Neural progenitor cell (in vitro differentiated cells): Measurements from ENCODE around the gene TARBP1. TPM values are rescaled to one million over a fixed set of nuclear protein-coding genes. Genes with fewer than 3 reads are reported as not detected.

Experiments
- DNase-seq: peaks from one replicate; pipeline ENCODE4 v3.0.0-alpha.2; 2016; ENCODE audit warnings: low spot score
- H2AFZ ChIP-seq: fragments of 200-600 bp; sonication (generic); replicated peaks from 2 replicates; pipeline ENCODE4 v1.6.1; 2016; ENCODE audit warnings: antibody characterized with exemption
- H3F3A ChIP-seq: fragments of 200-600 bp; sonication (generic); 2 replicates; pipeline ENCODE4 v1.6.1; 2016; ENCODE audit warnings: antibody characterized with exemption, low read depth
- H3K27ac ChIP-seq: fragments of 200-600 bp; sonication (generic); 2 replicates; pipeline ENCODE4 v1.5.1; 2016; ENCODE audit warnings: mild to moderate bottlenecking
- H3K27me3 ChIP-seq: fragments of 200-600 bp; sonication (generic); 2 replicates; pipeline ENCODE4 v1.6.1; 2016; ENCODE audit warnings: mild to moderate bottlenecking, moderate library complexity
- H3K36me3 ChIP-seq: fragments of 200-600 bp; sonication (generic); 2 replicates; pipeline ENCODE4 v1.5.1; 2016
- H3K4me1 ChIP-seq: fragments of 200-600 bp; sonication (generic); 2 replicates; pipeline ENCODE4 v1.6.1; 2016; ENCODE audit warnings: mixed run types
- H3K4me2 ChIP-seq: fragments of 200-600 bp; sonication (generic); 2 replicates; pipeline ENCODE4 v1.6.1; 2016
- H3K4me3 ChIP-seq: fragments of 200-600 bp; sonication (generic); 2 replicates; pipeline ENCODE4 v1.5.1; 2016
- H3K79me2 ChIP-seq: fragments of 200-600 bp; sonication (generic); 2 replicates; pipeline ENCODE4 v1.6.1; 2016; ENCODE audit warnings: low read depth
- H3K9ac ChIP-seq: fragments of 200-600 bp; sonication (generic); 2 replicates; pipeline ENCODE4 v1.6.1; 2016
- H3K9me3 ChIP-seq: fragments of 200-600 bp; sonication (generic); 2 replicates; pipeline ENCODE4 v1.5.1; 2016; ENCODE audit warnings: low read depth
- H4K20me1 ChIP-seq: fragments of 200-600 bp; sonication (generic); 2 replicates; pipeline ENCODE4 v1.6.1; 2016; ENCODE audit warnings: low read depth
- H3K27ac Mint-ChIP-seq: 3 replicates; pipeline ENCODE4 v1.8.0; 2021; ENCODE audit warnings: mixed read lengths
- H3K27me3 Mint-ChIP-seq: 2 replicates; pipeline ENCODE4 v1.8.0; 2022; ENCODE audit warnings: low read depth, mild to moderate bottlenecking, inconsistent platforms, moderate library complexity, mixed read lengths; ENCODE audit not compliant: insufficient read depth
- H3K36me3 Mint-ChIP-seq: 3 replicates; pipeline ENCODE4 v1.8.0; 2021; ENCODE audit warnings: mixed read lengths
- H3K4me1 Mint-ChIP-seq: 3 replicates; pipeline ENCODE4 v1.8.0; 2021; ENCODE audit warnings: mixed read lengths
- H3K4me3 Mint-ChIP-seq: 3 replicates; pipeline ENCODE4 v1.8.0; 2021; ENCODE audit warnings: mild to moderate bottlenecking, moderate library complexity, mixed read lengths
- H3K9me3 Mint-ChIP-seq: 3 replicates; pipeline ENCODE4 v1.8.0; 2020; ENCODE audit warnings: mixed read lengths
- EZH2 ChIP-seq: fragments of 200-600 bp; sonication (generic); IDR thresholded peaks from 2 replicates; pipeline ENCODE4 v1.6.1; 2017; ENCODE audit warnings: antibody characterized with exemption, mild to moderate bottlenecking, moderate library complexity
- EZH2phosphoT487 ChIP-seq: fragments of 200-600 bp; sonication (generic); IDR thresholded peaks from 2 replicates; pipeline ENCODE4 v1.6.1; 2017; ENCODE audit warnings: antibody characterized with exemption
- total RNA-seq: library from RNA; depleted of rRNA; stranded (reverse); fragments of >200 nt; gene quantifications from 2 replicates; pipeline ENCODE4 v1.2.3, GENCODE V29; 2015; ENCODE audit warnings: low replicate concordance
- TF ChIP-seq, protein P1 (sequence below): fragments of 200-600 bp; sonication (generic); IDR thresholded peaks from 2 replicates; pipeline ENCODE4 v1.5.1; 2017; ENCODE audit warnings: antibody characterized with exemption, mild to moderate bottlenecking

The TARBP1 gene
- total RNA-seq, 1 donor from 2014 or later = 99.0 TPM

DNA sequence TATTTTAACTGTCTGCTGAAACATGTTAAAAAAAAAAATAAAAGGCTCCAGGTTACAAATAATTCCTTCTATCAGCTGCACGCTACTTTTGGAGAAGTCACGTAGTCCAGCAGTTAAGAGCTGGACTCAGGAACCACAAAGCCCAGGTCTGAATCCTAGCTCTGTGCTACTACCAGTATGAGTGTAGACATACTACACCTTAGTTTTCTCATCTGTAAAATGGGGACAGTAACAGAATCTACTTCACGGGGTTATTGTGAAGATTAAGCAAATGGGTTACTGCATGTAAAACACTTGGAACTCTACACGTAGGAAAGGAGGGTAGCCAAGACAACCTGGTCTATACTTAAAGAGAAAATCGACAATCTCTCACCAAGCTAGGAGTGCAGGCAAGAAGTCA lies 48.3 kb downstream of the TARBP1 start:
- H3K4me2 ChIP-seq = no peak overlapping the region
- DNase-seq = no peak
- H3K36me3 ChIP-seq = peaks cover 10% of the 10 kb centered on the region
- no peaks in the 10 kb centered on the region for H3K79me2 ChIP-seq
- Mint-ChIP-seq H3K9me3 (no peaks in the 10 kb centered on the region), H3K4me3 (no peak overlapping the region), H3K36me3 (peaks cover 13% of the 10 kb centered on the region), H3K4me1 (no peaks in the 10 kb centered on the region), H3K27ac (no peak overlapping the region), H3K27me3 (peaks cover 2% of the 10 kb centered on the region)
- no peak overlapping the region for H3K9ac ChIP-seq
- H4K20me1 ChIP-seq = no peaks in the 10 kb centered on the region
- no peak overlapping the region for H3K4me3 ChIP-seq
- no peaks in the 10 kb centered on the region for H3K27me3 ChIP-seq
- H3K27ac ChIP-seq = no peak overlapping the region
- H2AFZ ChIP-seq = no peak overlapping the region
- no peaks in the 10 kb centered on the region for H3K9me3 ChIP-seq
- TF ChIP-seq EZH2 (no peak), EZH2phosphoT487 (no peak)
- TF ChIP-seq, protein P1, sequence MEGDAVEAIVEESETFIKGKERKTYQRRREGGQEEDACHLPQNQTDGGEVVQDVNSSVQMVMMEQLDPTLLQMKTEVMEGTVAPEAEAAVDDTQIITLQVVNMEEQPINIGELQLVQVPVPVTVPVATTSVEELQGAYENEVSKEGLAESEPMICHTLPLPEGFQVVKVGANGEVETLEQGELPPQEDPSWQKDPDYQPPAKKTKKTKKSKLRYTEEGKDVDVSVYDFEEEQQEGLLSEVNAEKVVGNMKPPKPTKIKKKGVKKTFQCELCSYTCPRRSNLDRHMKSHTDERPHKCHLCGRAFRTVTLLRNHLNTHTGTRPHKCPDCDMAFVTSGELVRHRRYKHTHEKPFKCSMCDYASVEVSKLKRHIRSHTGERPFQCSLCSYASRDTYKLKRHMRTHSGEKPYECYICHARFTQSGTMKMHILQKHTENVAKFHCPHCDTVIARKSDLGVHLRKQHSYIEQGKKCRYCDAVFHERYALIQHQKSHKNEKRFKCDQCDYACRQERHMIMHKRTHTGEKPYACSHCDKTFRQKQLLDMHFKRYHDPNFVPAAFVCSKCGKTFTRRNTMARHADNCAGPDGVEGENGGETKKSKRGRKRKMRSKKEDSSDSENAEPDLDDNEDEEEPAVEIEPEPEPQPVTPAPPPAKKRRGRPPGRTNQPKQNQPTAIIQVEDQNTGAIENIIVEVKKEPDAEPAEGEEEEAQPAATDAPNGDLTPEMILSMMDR = no peak
- H3K4me1 ChIP-seq = no peaks in the 10 kb centered on the region
- no peaks in the 10 kb centered on the region for H3F3A ChIP-seq

DNA sequence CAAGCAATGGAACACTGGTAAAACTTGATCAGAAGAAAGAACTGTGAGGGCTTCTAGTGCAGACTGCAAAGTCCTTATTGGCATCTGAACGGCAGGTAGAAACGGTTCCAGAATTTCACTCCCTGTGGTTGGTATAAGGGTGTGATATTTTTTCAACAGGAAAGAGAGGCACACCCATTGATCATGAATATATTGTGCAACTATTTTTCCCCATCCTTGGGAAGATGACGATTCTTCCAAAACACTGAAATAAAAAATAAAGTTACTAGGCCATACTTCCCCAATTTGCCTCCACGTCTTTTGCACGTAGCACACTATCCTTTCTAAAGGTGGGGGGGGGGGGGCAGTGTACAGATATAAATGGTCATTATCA lies 49.6 kb downstream of the TARBP1 start:
- Histone ChIP-seq H3K9me3 (no peaks in the 10 kb centered on the region), H3K4me2 (no peak overlapping the region), H2AFZ (no peak overlapping the region), H3K9ac (no peak overlapping the region), H4K20me1 (no peaks in the 10 kb centered on the region), H3K4me1 (no peaks in the 10 kb centered on the region), H3K27me3 (no peaks in the 10 kb centered on the region), H3F3A (no peaks in the 10 kb centered on the region), H3K79me2 (no peaks in the 10 kb centered on the region), H3K4me3 (no peak overlapping the region), H3K36me3 (peaks cover 10% of the 10 kb centered on the region), H3K27ac (no peak overlapping the region)
- DNase-seq = no peak
- Mint-ChIP-seq H3K4me3 (no peak overlapping the region), H3K4me1 (no peaks in the 10 kb centered on the region), H3K36me3 (peaks cover 15% of the 10 kb centered on the region), H3K9me3 (no peaks in the 10 kb centered on the region), H3K27ac (no peak overlapping the region), H3K27me3 (peaks cover 2% of the 10 kb centered on the region)
- TF ChIP-seq EZH2 = no peak
- no peak for TF ChIP-seq EZH2phosphoT487

DNA sequence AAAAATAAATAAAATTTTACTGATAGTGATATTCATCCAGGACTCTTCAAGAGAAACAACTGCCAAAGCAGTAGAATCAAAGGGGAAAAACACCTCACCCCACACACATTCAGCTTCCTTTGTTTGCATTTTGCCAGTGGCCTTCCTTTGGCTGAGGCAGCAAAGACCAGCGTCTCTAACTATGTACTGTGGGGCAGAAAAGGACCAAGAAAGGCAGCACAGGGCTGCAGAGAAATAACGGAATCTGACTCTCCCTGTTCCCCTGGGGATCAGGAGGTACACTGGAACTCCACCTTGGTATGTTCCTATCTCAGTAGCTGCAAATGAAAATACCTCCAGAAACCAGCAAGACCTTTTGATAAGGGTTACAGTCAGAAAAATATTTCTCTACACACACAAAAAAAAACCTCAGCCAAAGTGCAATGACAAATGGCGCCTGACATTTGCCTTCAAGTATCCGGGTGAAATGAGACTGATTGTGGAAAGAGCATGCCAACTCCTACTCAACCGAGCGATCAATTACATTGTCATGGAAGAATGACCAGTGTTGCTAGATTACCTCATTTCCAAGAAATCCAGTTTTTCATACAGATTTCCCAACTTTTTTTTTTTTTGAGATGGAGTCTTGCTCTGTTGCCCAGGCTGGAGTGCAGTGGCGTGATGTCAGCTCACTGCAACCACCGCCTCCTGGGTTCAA lies 50.9 kb downstream of the TARBP1 start:
- no peaks in the 10 kb centered on the region for H4K20me1 ChIP-seq
- no peak overlapping the region for H3K4me2 ChIP-seq
- Mint-ChIP-seq H3K4me1 (no peaks in the 10 kb centered on the region), H3K9me3 (no peaks in the 10 kb centered on the region), H3K36me3 (peaks cover 20% of the 10 kb centered on the region), H3K27me3 (peaks cover 2% of the 10 kb centered on the region), H3K4me3 (no peak overlapping the region), H3K27ac (no peak overlapping the region)
- H3K36me3 ChIP-seq = peaks cover 10% of the 10 kb centered on the region
- H3K4me1 ChIP-seq = no peaks in the 10 kb centered on the region
- no peak overlapping the region for H3K27ac ChIP-seq
- no peak overlapping the region for H3K4me3 ChIP-seq
- H3K9ac ChIP-seq = no peak overlapping the region
- H3F3A ChIP-seq = no peaks in the 10 kb centered on the region
- DNase-seq = no peak
- TF ChIP-seq EZH2 = no peak
- no peak for TF ChIP-seq EZH2phosphoT487
- no peak overlapping the region for H2AFZ ChIP-seq
- no peaks in the 10 kb centered on the region for H3K27me3 ChIP-seq
- no peaks in the 10 kb centered on the region for H3K79me2 ChIP-seq
- H3K9me3 ChIP-seq = no peaks in the 10 kb centered on the region

DNA sequence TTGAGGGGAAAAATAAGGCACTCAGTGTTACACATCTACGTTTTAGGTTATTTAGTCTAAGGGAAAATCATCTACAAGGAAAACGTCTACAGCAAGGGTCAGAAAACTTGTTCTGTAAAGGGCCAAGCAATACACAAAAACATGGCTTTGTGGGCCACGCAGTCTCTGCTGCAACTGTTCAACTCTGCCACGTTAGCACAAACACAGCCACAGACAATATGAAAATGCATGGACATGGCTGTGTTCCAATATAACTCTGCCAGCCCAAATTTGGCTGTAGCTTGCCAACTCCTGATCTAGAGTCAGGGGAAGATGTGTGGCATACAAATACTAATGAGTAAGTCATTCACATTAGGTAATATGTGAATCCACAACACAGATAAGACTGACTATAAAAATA lies 65.0 kb downstream of the TARBP1 start:
- Histone ChIP-seq H3K4me3 (no peak overlapping the region), H3K36me3 (peaks cover 6% of the 10 kb centered on the region), H3K79me2 (no peaks in the 10 kb centered on the region), H3K9ac (no peak overlapping the region), H2AFZ (no peak overlapping the region), H3K27ac (no peak overlapping the region), H3K4me2 (no peak overlapping the region), H3K9me3 (no peaks in the 10 kb centered on the region), H4K20me1 (no peaks in the 10 kb centered on the region), H3K4me1 (no peaks in the 10 kb centered on the region), H3F3A (no peaks in the 10 kb centered on the region), H3K27me3 (no peaks in the 10 kb centered on the region)
- no peak overlapping the region for H3K4me3 Mint-ChIP-seq
- peaks cover 9% of the 10 kb centered on the region for H3K36me3 Mint-ChIP-seq
- H3K27me3 Mint-ChIP-seq = no peaks in the 10 kb centered on the region
- DNase-seq = no peak
- TF ChIP-seq EZH2 (no peak), EZH2phosphoT487 (no peak)
- TF ChIP-seq, protein P1 = no peak
- no peaks in the 10 kb centered on the region for H3K9me3 Mint-ChIP-seq
- H3K27ac Mint-ChIP-seq = no peak overlapping the region
- no peaks in the 10 kb centered on the region for H3K4me1 Mint-ChIP-seq
